HEK293T (cell line): ENCODE results near the gene SUCNR1.

ENCODE experiments used
- ARNT ChIP-seq: fragments of 450-650 bp; IDR thresholded peaks from 2 replicates; pipeline ENCODE4 v1.6.1; 2017; ENCODE audit warnings: mild to moderate bottlenecking
- BHLHE40 ChIP-seq: fragments of 450-650 bp; IDR thresholded peaks from 2 replicates; pipeline ENCODE4 v1.6.1; 2016; ENCODE audit warnings: mild to moderate bottlenecking, moderate library complexity, borderline replicate concordance
- CTBP1 ChIP-seq: fragments of 450-650 bp; IDR thresholded peaks from 2 replicates; pipeline ENCODE4 v1.6.1; 2016; ENCODE audit warnings: borderline replicate concordance
- ELF4 ChIP-seq: fragments of 450-650 bp; IDR thresholded peaks from 2 replicates; pipeline ENCODE4 v1.6.1; 2017; ENCODE audit warnings: antibody characterized with exemption
- FOXA1 ChIP-seq: fragments of 450-650 bp; IDR thresholded peaks from 2 replicates; pipeline ENCODE4 v1.6.1; 2016; ENCODE audit warnings: mild to moderate bottlenecking
- FOXK2 ChIP-seq: fragments of 450-650 bp; IDR thresholded peaks from 2 replicates; pipeline ENCODE4 v1.6.1; 2016; ENCODE audit warnings: mild to moderate bottlenecking
- FOXM1 ChIP-seq: fragments of 450-650 bp; IDR thresholded peaks from 2 replicates; pipeline ENCODE4 v1.6.1; 2017; ENCODE audit warnings: mild to moderate bottlenecking, borderline replicate concordance
- L3MBTL2 ChIP-seq: fragments of 450-650 bp; conservative IDR thresholded peaks from 2 replicates; pipeline ENCODE4 v1.6.1; 2016; ENCODE audit warnings: mild to moderate bottlenecking
- NFRKB ChIP-seq: fragments of 450-650 bp; IDR thresholded peaks from 2 replicates; pipeline ENCODE4 v1.6.1; 2016; ENCODE audit warnings: mild to moderate bottlenecking, moderate library complexity
- SP1 ChIP-seq: fragments of 450-650 bp; IDR thresholded peaks from 2 replicates; pipeline ENCODE4 v1.6.1; 2017
- SUZ12 ChIP-seq: fragments of 450-650 bp; IDR thresholded peaks from 2 replicates; pipeline ENCODE4 v1.6.1; 2016; ENCODE audit warnings: mild to moderate bottlenecking
- TARDBP ChIP-seq: fragments of 450-650 bp; IDR thresholded peaks from 2 replicates; pipeline ENCODE4 v1.6.1; 2016
- ZNF384 ChIP-seq: fragments of 450-650 bp; IDR thresholded peaks from 2 replicates; pipeline ENCODE4 v1.6.1; 2016
- TF ChIP-seq, protein P1 (sequence below): fragments of 450-650 bp; IDR thresholded peaks from 2 replicates; pipeline ENCODE4 v1.6.1; 2016

DNA sequence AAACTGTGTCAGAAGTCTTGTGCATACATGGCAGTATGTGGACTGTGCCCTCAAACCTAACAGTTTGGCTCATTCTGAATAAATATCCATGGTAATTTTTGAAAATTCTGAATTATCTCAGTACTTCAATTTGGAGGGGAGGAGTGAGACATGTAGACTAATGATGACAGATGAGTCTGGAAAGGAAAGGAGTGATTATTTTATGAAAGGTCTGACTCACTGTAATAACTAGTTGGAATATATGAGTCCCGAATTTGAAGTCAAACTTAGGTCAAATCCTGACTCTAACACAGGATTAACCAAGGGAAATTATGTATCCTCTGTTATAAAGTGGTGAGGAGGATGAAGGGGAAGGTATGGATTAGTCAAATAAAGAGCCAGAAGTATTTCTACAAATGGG, 38.6 kb downstream of the SUCNR1 start:
- TF ChIP-seq FOXK2 (no peak), BHLHE40 (no peak), FOXA1 (no peak), ELF4 (no peak), ARNT (no peak), NFRKB (no peak), CTBP1 (no peak), FOXM1 (no peak), L3MBTL2 (no peak), SP1 (no peak), ZNF384 (no peak), SUZ12 (no peak), TARDBP (no peak)
- TF ChIP-seq, protein P1, sequence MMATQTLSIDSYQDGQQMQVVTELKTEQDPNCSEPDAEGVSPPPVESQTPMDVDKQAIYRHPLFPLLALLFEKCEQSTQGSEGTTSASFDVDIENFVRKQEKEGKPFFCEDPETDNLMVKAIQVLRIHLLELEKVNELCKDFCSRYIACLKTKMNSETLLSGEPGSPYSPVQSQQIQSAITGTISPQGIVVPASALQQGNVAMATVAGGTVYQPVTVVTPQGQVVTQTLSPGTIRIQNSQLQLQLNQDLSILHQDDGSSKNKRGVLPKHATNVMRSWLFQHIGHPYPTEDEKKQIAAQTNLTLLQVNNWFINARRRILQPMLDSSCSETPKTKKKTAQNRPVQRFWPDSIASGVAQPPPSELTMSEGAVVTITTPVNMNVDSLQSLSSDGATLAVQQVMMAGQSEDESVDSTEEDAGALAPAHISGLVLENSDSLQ: no peak
